DMS79 (cell line): ENCODE data around the gene TBCK.

ENCODE experiments used
- DNase-seq: peaks from one replicate; lab custom pipeline; 2025; lab: John Stamatoyannopoulos, UW

The TBCK gene

GRCh38 chr4:106038908-106039307, 277.1 kb downstream of the TBCK start:
- DNase-seq, result no peak

GRCh38 chr4:106038012-106038411, 278.0 kb downstream of the TBCK start:
- no peak for DNase-seq

GRCh38 chr4:106036848-106037247, 279.2 kb downstream of the TBCK start:
- DNase-seq, result no peak

- no peak for DNase-seq
These were observed 279.7 kb downstream of the TBCK start for GRCh38 chr4:106036334-106036733.

- DNase-seq, result no peak
These were observed 280.8 kb downstream of the TBCK start for GRCh38 chr4:106035204-106035603.

GRCh38 chr4:106034751-106035150, 281.3 kb downstream of the TBCK start:
- no peak for DNase-seq

- no peak for DNase-seq
These were observed 281.8 kb downstream of the TBCK start for GRCh38 chr4:106034220-106034619.

GRCh38 chr4:106033469-106033868, 282.5 kb downstream of the TBCK start:
- DNase-seq, result no peak

- no peak for DNase-seq
These were observed 283.1 kb downstream of the TBCK start for GRCh38 chr4:106032851-106033286.

GRCh38 chr4:106022454-106022853, 293.6 kb downstream of the TBCK start:
- DNase-seq, result no peak

- DNase-seq, result no peak
These were observed 294.1 kb downstream of the TBCK start for GRCh38 chr4:106021737-106022410.

GRCh38 chr4:106019771-106020170, 296.2 kb downstream of the TBCK start:
- DNase-seq, result no peak

- DNase-seq, result peak; percentile 13
These were observed 298.0 kb downstream of the TBCK start for GRCh38 chr4:106017975-106018374.

- no peak for DNase-seq
These were observed 304.6 kb downstream of the TBCK start for GRCh38 chr4:106011387-106011786.

GRCh38 chr4:106010761-106011160, 305.2 kb downstream of the TBCK start:
- DNase-seq, result no peak

GRCh38 chr4:106002994-106003393, 313.0 kb downstream of the TBCK start:
- DNase-seq, result no peak

- no peak for DNase-seq
These were observed 317.6 kb downstream of the TBCK start for GRCh38 chr4:105998171-105999063.

- no peak for DNase-seq
These were observed 319.2 kb downstream of the TBCK start for GRCh38 chr4:105996845-105997244.

GRCh38 chr4:105994841-105995501, 321.0 kb downstream of the TBCK start:
- DNase-seq, result no peak

- no peak for DNase-seq
These were observed 321.9 kb downstream of the TBCK start for GRCh38 chr4:105994061-105994460.

- DNase-seq, result no peak
These were observed 323.2 kb downstream of the TBCK start for GRCh38 chr4:105992641-105993305.

GRCh38 chr4:105991726-105992125, 324.3 kb downstream of the TBCK start:
- DNase-seq, result no peak
